ENCODE measurements around the gene SPATA21.
"Not testable (repeated sequence)": the region's sequence is repeated elsewhere in the genome, so short reads cannot be mapped to it uniquely, and the experiment has no call there.

The SPATA21 gene, protein sequence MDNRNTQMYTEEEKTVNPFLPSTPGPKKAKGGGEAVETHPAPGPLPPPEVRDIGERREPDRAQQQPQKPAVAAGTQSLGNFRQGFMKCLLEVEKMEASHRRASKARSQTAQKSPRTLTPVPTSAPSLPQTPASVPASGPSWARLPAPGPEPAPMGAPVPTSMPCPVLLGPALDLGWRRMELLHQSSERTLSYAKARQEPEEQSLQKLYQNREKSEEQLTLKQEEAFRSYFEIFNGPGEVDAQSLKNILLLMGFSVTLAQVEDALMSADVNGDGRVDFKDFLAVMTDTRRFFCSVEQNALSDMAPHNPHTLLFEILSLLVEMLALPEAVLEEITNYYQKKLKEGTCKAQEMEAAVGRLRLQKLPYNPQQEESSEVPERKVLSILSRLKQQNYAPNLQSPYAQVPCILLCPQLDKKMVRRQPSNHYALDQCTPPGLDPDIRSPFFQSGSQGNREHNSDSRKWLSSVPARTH

DNA sequence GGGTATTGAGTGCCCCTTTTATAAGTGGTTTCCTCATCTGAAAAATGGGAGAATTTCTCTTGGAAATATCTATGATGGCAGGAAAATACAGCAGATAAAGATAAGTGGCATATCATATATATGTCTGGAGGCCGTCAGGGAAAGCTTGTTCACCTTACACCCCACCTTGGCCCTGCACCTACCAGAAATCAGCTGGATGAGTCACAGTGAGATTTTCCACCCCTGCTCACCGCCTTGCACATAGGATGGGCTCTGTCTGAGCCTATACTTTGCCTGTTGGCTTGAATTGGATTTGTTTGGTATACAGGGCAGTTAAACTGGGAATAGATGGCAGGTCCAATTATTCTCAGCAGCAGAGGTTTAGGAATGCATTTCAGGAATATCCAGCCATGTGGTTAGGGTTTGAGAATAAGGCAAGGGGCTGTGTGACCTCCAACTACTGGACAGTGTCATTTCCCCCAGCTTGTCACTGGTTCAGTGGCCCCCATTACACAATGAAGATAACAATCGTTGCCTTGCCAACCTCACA, at the start of gene SPATA21:
Gene SPATA21, minus strand, starts transcription at position 479 of the 529 bp plus-strand sequence. CDS start 6,053 bp downstream, outside the sequence.
- Histone ChIP-seq H3K4me3 (ENCODE audit: low read depth, low read length) (no peak within 1 kb of the TSS), H3K36me3 (ENCODE audit: control insufficient read depth, insufficient read depth, low read length) (no peaks in the 10 kb centered on the region), H3K9ac (ENCODE audit: low read depth, low read length) (no peak within 1 kb of the TSS), H3K27ac (ENCODE audit: low read depth, low read length) (no peak within 1 kb of the TSS), H3K27me3 (ENCODE audit: control insufficient read depth, insufficient read depth, low read length) (no peaks in the 10 kb centered on the region; the same call in 1 of the 2 replicates), H3K9me3 (ENCODE audit: control insufficient read depth, insufficient read depth, low read length) (no peaks in the 10 kb centered on the region), H3K4me1 (ENCODE audit: control insufficient read depth, insufficient read depth, low read length) (peaks cover 5% of the 10 kb centered on the region)

- not testable (repeated sequence) for H3K27me3 ChIP-seq (ENCODE audit: control insufficient read depth, insufficient read depth, low read length); H3K9ac ChIP-seq (ENCODE audit: low read depth, low read length); H3K9me3 ChIP-seq (ENCODE audit: control insufficient read depth, insufficient read depth, low read length); H3K4me3 ChIP-seq (ENCODE audit: low read depth, low read length); H3K27ac ChIP-seq (ENCODE audit: low read depth, low read length); H3K4me1 ChIP-seq (ENCODE audit: control insufficient read depth, insufficient read depth, low read length)
- H3K36me3 ChIP-seq (ENCODE audit: control insufficient read depth, insufficient read depth, low read length): peaks cover 35% of the 10 kb centered on the region
Measured at GRCh38 chr1:16487011-16487410, 49.8 kb upstream of the SPATA21 start.

- H3K4me1 ChIP-seq (ENCODE audit: control insufficient read depth, insufficient read depth, low read length); H3K9me3 ChIP-seq (ENCODE audit: control insufficient read depth, insufficient read depth, low read length); H3K9ac ChIP-seq (ENCODE audit: low read depth, low read length); H3K27me3 ChIP-seq (ENCODE audit: control insufficient read depth, insufficient read depth, low read length); H3K4me3 ChIP-seq (ENCODE audit: low read depth, low read length); H3K27ac ChIP-seq (ENCODE audit: low read depth, low read length): not testable (repeated sequence)
- H3K36me3 ChIP-seq (ENCODE audit: control insufficient read depth, insufficient read depth, low read length): peaks cover 39% of the 10 kb centered on the region
Measured at GRCh38 chr1:16486316-16486715, 49.1 kb upstream of the SPATA21 start.

GRCh38 chr1:16484931-16485330, 47.7 kb upstream of the SPATA21 start:
- H3K4me3 ChIP-seq (ENCODE audit: low read depth, low read length): no peak overlapping the region
- H3K9ac ChIP-seq (ENCODE audit: low read depth, low read length): no peak overlapping the region
- no peak overlapping the region for H3K27ac ChIP-seq (ENCODE audit: low read depth, low read length)
- no peaks in the 10 kb centered on the region for H3K9me3 ChIP-seq (ENCODE audit: control insufficient read depth, insufficient read depth, low read length)
- H3K4me1 ChIP-seq (ENCODE audit: control insufficient read depth, insufficient read depth, low read length): no peaks in the 10 kb centered on the region
- H3K36me3 ChIP-seq (ENCODE audit: control insufficient read depth, insufficient read depth, low read length): peaks cover 52% of the 10 kb centered on the region
- no peaks in the 10 kb centered on the region for H3K27me3 ChIP-seq (ENCODE audit: control insufficient read depth, insufficient read depth, low read length)

GRCh38 chr1:16484501-16484835, 47.2 kb upstream of the SPATA21 start:
- Histone ChIP-seq H3K4me3 (ENCODE audit: low read depth, low read length) (no peak overlapping the region), H3K27me3 (ENCODE audit: control insufficient read depth, insufficient read depth, low read length) (no peaks in the 10 kb centered on the region), H3K4me1 (ENCODE audit: control insufficient read depth, insufficient read depth, low read length) (no peaks in the 10 kb centered on the region)

GRCh38 chr1:16483639-16484500, 46.6 kb upstream of the SPATA21 start:
- not testable (repeated sequence) for H3K4me1 ChIP-seq (ENCODE audit: control insufficient read depth, insufficient read depth, low read length)

More at GRCh38 chr1:16484501-16484835, 47.2 kb upstream of the SPATA21 start:
- H3K27ac ChIP-seq (ENCODE audit: low read depth, low read length): no peak overlapping the region
- peaks cover 49% of the 10 kb centered on the region for H3K36me3 ChIP-seq (ENCODE audit: control insufficient read depth, insufficient read depth, low read length)
- no peaks in the 10 kb centered on the region for H3K9me3 ChIP-seq (ENCODE audit: control insufficient read depth, insufficient read depth, low read length)
- H3K9ac ChIP-seq (ENCODE audit: low read depth, low read length): no peak overlapping the region

GRCh38 chr1:16483146-16483545, 45.9 kb upstream of the SPATA21 start:
- H3K27ac ChIP-seq (ENCODE audit: low read depth, low read length); H3K9ac ChIP-seq (ENCODE audit: low read depth, low read length); H3K9me3 ChIP-seq (ENCODE audit: control insufficient read depth, insufficient read depth, low read length); H3K4me1 ChIP-seq (ENCODE audit: control insufficient read depth, insufficient read depth, low read length); H3K27me3 ChIP-seq (ENCODE audit: control insufficient read depth, insufficient read depth, low read length); H3K4me3 ChIP-seq (ENCODE audit: low read depth, low read length): not testable (repeated sequence)
- H3K36me3 ChIP-seq (ENCODE audit: control insufficient read depth, insufficient read depth, low read length): peaks cover 51% of the 10 kb centered on the region

More at GRCh38 chr1:16483639-16484500, 46.6 kb upstream of the SPATA21 start:
- not testable (repeated sequence) for H3K4me3 ChIP-seq (ENCODE audit: low read depth, low read length); H3K9ac ChIP-seq (ENCODE audit: low read depth, low read length); H3K27ac ChIP-seq (ENCODE audit: low read depth, low read length); H3K27me3 ChIP-seq (ENCODE audit: control insufficient read depth, insufficient read depth, low read length); H3K9me3 ChIP-seq (ENCODE audit: control insufficient read depth, insufficient read depth, low read length)
- H3K36me3 ChIP-seq (ENCODE audit: control insufficient read depth, insufficient read depth, low read length): peaks cover 46% of the 10 kb centered on the region

DNA sequence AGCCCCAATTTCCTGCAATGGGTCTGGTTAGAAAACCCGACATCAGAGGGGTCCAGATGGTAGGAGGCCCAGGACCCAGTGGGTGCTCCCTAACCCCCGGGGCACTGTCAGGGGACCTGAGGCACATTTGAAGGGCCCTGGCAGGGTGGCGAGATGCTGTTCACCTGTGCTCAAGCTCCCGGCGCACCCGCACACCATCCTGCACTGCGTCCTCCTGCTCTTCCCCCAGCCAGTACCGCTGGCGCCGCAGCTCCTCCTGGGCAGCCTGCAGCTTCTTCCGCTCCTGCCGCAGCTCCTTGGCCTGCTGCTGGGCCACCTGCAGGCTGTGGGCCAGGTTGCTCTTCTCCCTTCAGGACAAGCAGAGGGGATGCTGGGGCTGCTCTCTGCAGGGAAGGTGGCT, 40.9 kb upstream of the SPATA21 start:
- Histone ChIP-seq H3K9me3 (ENCODE audit: control insufficient read depth, insufficient read depth, low read length) (no peaks in the 10 kb centered on the region), H3K36me3 (ENCODE audit: control insufficient read depth, insufficient read depth, low read length) (peaks cover 53% of the 10 kb centered on the region), H3K27ac (ENCODE audit: low read depth, low read length) (no peak overlapping the region), H3K9ac (ENCODE audit: low read depth, low read length) (no peak overlapping the region), H3K27me3 (ENCODE audit: control insufficient read depth, insufficient read depth, low read length) (no peaks in the 10 kb centered on the region), H3K4me3 (ENCODE audit: low read depth, low read length) (no peak overlapping the region), H3K4me1 (ENCODE audit: control insufficient read depth, insufficient read depth, low read length) (no peaks in the 10 kb centered on the region)

DNA sequence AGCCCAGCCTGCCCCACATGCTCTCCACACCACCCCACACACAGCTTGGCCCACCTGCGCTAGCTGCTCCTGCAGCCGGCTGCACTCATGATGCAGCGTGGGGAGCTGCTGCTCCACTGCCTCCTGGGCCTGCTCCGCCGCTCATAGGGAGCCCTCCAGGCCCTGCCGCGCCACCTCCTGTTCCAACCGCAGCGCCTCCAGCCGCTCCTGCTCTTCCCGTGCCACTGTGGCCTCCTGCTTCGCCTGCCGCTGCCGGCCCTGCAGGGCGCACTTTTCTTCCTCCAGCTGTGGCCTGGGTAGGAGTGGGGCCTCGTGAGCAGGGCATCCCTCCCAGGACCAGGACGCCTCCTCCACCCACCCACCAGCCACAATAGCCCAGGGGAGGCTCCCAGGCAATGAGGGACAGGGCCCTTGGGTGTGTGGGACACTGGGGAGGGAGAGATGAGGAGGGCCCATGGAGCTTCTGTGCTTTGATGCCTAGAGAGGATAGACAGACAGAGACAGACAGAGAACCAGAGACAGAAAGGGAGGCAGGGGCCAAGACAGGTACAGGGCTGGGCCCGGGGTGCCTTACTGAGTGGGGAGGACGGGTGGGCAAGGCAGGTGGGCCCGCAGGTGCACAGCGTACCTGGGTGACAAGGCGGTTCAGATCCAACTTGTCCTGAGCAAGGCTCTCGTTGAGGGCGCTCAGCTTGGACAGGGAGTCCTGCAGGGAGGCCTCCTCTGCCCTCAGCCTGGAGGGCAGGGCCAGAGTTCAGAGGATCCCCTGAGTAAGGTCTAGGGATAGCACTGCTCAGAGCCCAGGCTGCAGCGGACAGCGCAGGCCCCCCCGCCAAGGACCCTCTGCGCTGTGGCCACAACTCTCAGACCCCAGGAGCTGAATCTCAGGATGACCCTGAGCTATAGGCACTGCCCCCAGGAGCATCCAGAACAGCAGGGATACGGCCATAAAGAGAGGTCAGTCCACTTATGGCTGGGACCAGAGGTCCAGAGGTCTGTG, 38.8 kb upstream of the SPATA21 start:
- H3K27ac ChIP-seq (ENCODE audit: low read depth, low read length); H3K4me3 ChIP-seq (ENCODE audit: low read depth, low read length); H3K9me3 ChIP-seq (ENCODE audit: control insufficient read depth, insufficient read depth, low read length); H3K9ac ChIP-seq (ENCODE audit: low read depth, low read length); H3K27me3 ChIP-seq (ENCODE audit: control insufficient read depth, insufficient read depth, low read length); H3K4me1 ChIP-seq (ENCODE audit: control insufficient read depth, insufficient read depth, low read length): not testable (repeated sequence)
- peaks cover 58% of the 10 kb centered on the region for H3K36me3 ChIP-seq (ENCODE audit: control insufficient read depth, insufficient read depth, low read length)

- H3K27me3 ChIP-seq (ENCODE audit: control insufficient read depth, insufficient read depth, low read length); H3K9me3 ChIP-seq (ENCODE audit: control insufficient read depth, insufficient read depth, low read length); H3K4me1 ChIP-seq (ENCODE audit: control insufficient read depth, insufficient read depth, low read length); H3K27ac ChIP-seq (ENCODE audit: low read depth, low read length); H3K4me3 ChIP-seq (ENCODE audit: low read depth, low read length); H3K9ac ChIP-seq (ENCODE audit: low read depth, low read length): not testable (repeated sequence)
- H3K36me3 ChIP-seq (ENCODE audit: control insufficient read depth, insufficient read depth, low read length): peaks cover 47% of the 10 kb centered on the region
Measured at GRCh38 chr1:16474891-16475290, 37.7 kb upstream of the SPATA21 start.
